HepG2 (cell line): ENCODE measurements around the gene CCBE1. TPM values are rescaled to one million over a fixed set of nuclear protein-coding genes. Genes with fewer than 3 reads are reported as not detected.

Experiments
- ATAC-seq: fragments of 200-7000 bp; cut with Tn5 transposase; 3 replicates; pipeline ENCODE4 v1.9.1; 2020; ENCODE audit warnings: mild to moderate bottlenecking, moderate library complexity
- BruUV-seq: library from RNA; stranded (reverse); fragments of 400-500 nt; replicated peaks from 2 replicates; lab custom pipeline; 2021; lab: Mats Ljungman, UMichigan
- CTCF ChIA-PET: fragments of 300-600 bp; formaldehyde crosslinking; extraction: SDS; loops from one replicate; lab custom pipeline; 2021; ENCODE audit warnings: low total read pairs, inconsistent platforms, low intra/inter-chr PET ratio; lab: Yijun Ruan, JAX
- POLR2A ChIA-PET: fragments of 350-600 bp; sonication (Branson Sonifier 250); formaldehyde crosslinking; loops from one replicate; lab custom pipeline; 2020; ENCODE audit warnings: antibody characterized with exemption, inconsistent platforms; lab: Yijun Ruan, JAX
- DNase-seq: peaks from one replicate; pipeline ENCODE4 v3.0.0-alpha.2; 2015; ENCODE audit warnings: low spot score
- FAIRE-seq: peaks from 3 replicates; lab custom pipeline; 2011; peaks lifted over from hg19 to GRCh38; lab: Jason Lieb, UNC
- H2AFZ ChIP-seq: one replicate; pipeline ENCODE4 v1.6.1; 2011; ENCODE audit warnings: low read length, inconsistent platforms
- H3K27ac ChIP-seq: fragments of 300-600 bp; 3 replicates; pipeline ENCODE4 v1.8.0; 2011; ENCODE audit warnings: mixed run types, mild to moderate bottlenecking, mixed read lengths, low read length, inconsistent platforms; ENCODE audit not compliant: insufficient read depth; ENCODE audit errors: extremely low read length
- H3K27me3 ChIP-seq, 2 experiments: fragments of 200-600 bp in 1 of 2; 2 replicates in 1 of 2; 3 replicates in 1 of 2; pipeline versions ENCODE4 v1.6.0 to v1.8.0; 2011; ENCODE audit warnings: low read length in 2 of 2, mild to moderate bottlenecking in 2 of 2, moderate library complexity in 2 of 2, inconsistent platforms in 1 of 2; ENCODE audit not compliant: insufficient read depth in 2 of 2, control insufficient read depth in 1 of 2
- H3K36me3 ChIP-seq, 2 experiments: fragments of 200-600 bp in 1 of 2; replicated peaks in 1 of 2; 2 replicates in 1 of 2; 3 replicates in 1 of 2; pipeline versions ENCODE4 v1.5.1 to v1.8.0; 2011; ENCODE audit warnings: low read length in 2 of 2, inconsistent platforms in 1 of 2; ENCODE audit not compliant: insufficient read depth in 2 of 2, control insufficient read depth in 1 of 2
- H3K4me1 ChIP-seq: 2 replicates; pipeline ENCODE4 v1.5.1; 2012; ENCODE audit warnings: low read length, inconsistent platforms; ENCODE audit not compliant: insufficient read depth
- H3K4me2 ChIP-seq: 2 replicates; pipeline ENCODE4 v1.6.0; 2011; ENCODE audit warnings: low read depth, low read length, inconsistent platforms
- H3K4me3 ChIP-seq, 3 experiments: fragments of 200-600 bp in 1 of 3; sonication (generic), shearing (Covaris generic) in 1 of 3; replicated peaks in 1 of 3; 2 replicates each; pipeline ENCODE4 v1.5.1; 2011 to 2016; ENCODE audit warnings: low read length in 3 of 3, inconsistent platforms in 2 of 3, low read depth in 2 of 3, mild to moderate bottlenecking in 2 of 3, control low read depth in 1 of 3, mixed read lengths in 1 of 3; ENCODE audit not compliant: insufficient read depth in 1 of 3
- H3K79me2 ChIP-seq: one replicate; pipeline ENCODE4 v1.6.1; 2011; ENCODE audit warnings: low read length, inconsistent platforms; ENCODE audit not compliant: insufficient read depth
- H3K9ac ChIP-seq: 2 replicates; pipeline ENCODE4 v1.6.0; 2011; ENCODE audit warnings: mild to moderate bottlenecking, low read depth, low read length, inconsistent platforms; ENCODE audit not compliant: insufficient read depth
- H3K9me3 ChIP-seq: 2 replicates; pipeline ENCODE4 v1.5.1; 2012; ENCODE audit warnings: mild to moderate bottlenecking, low read length
- H4K20me1 ChIP-seq: 2 replicates; pipeline ENCODE4 v1.6.0; 2011; ENCODE audit warnings: inconsistent platforms, mild to moderate bottlenecking, low read length, moderate library complexity; ENCODE audit not compliant: insufficient read depth
- CCAR2 ChIP-seq: fragments of 200-400 bp; formaldehyde crosslinking; optimal IDR thresholded peaks from 2 replicates; pipeline ENCODE3; 2018; ENCODE audit warnings: low read depth, mild to moderate bottlenecking, low read length, moderate library complexity
- GFI1 ChIP-seq: sonication (generic); formaldehyde crosslinking; IDR thresholded peaks from 2 replicates; pipeline ENCODE4 v1.5.0; 2020; ENCODE audit warnings: missing genetic modification reagents, mild to moderate bottlenecking, borderline replicate concordance
- HOMEZ ChIP-seq: IDR thresholded peaks from 2 replicates; pipeline ENCODE4 v1.6.1; 2016; ENCODE audit warnings: low read depth
- PHF5A ChIP-seq: IDR thresholded peaks from one replicate; pipeline ENCODE4 v1.6.1; 2018; ENCODE audit warnings: low read depth, missing genetic modification reagents; ENCODE audit not compliant: unreplicated experiment
- REL ChIP-seq: sonication (generic); formaldehyde crosslinking; conservative IDR thresholded peaks from 2 replicates; pipeline ENCODE4 v1.8.0; 2022; ENCODE audit warnings: mild to moderate bottlenecking, missing genetic modification reagents, moderate library complexity
- STAT6 ChIP-seq: sonication (generic); formaldehyde crosslinking; IDR thresholded peaks from 2 replicates; pipeline ENCODE4 v1.4.0; 2020; ENCODE audit warnings: missing genetic modification reagents, mild to moderate bottlenecking, borderline replicate concordance
- TOE1 ChIP-seq: sonication (generic); formaldehyde crosslinking; IDR thresholded peaks from 2 replicates; pipeline ENCODE4 v1.4.0; 2020; ENCODE audit warnings: mild to moderate bottlenecking, missing genetic modification reagents
- TP53 ChIP-seq: sonication (generic); formaldehyde crosslinking; conservative IDR thresholded peaks from 2 replicates; pipeline ENCODE4 v1.4.0; 2020; ENCODE audit warnings: missing genetic modification reagents
- ZBTB38 ChIP-seq: sonication (generic); formaldehyde crosslinking; IDR thresholded peaks from 2 replicates; pipeline ENCODE4 v1.5.1; 2020; ENCODE audit warnings: mild to moderate bottlenecking, missing genetic modification reagents
- ZFP82 ChIP-seq: sonication (generic); formaldehyde crosslinking; IDR thresholded peaks from 2 replicates; pipeline ENCODE4 v1.5.1; 2020; ENCODE audit warnings: mild to moderate bottlenecking, missing genetic modification reagents, borderline replicate concordance
- ZMYM4 ChIP-seq: sonication (generic); formaldehyde crosslinking; IDR thresholded peaks from 2 replicates; pipeline ENCODE4 v1.8.1; 2023; ENCODE audit warnings: mild to moderate bottlenecking, missing genetic modification reagents
- ZNF17 ChIP-seq: sonication (generic); formaldehyde crosslinking; IDR thresholded peaks from 2 replicates; pipeline ENCODE4 v1.5.0; 2020; ENCODE audit warnings: mild to moderate bottlenecking, missing genetic modification reagents
- ZNF318 ChIP-seq: sonication (generic); formaldehyde crosslinking; IDR thresholded peaks from 2 replicates; pipeline ENCODE4 v1.4.0; 2020; ENCODE audit warnings: mild to moderate bottlenecking, missing genetic modification reagents
- WGBS: methylation state at CpG from one replicate; pipeline ENCODE4 v1.1.6; 2017; ENCODE audit warnings: low lambda C conversion rate; 5-methylcytosine and 5-hydroxymethylcytosine counted together
- in situ Hi-C: cut with HindIII; loops from 2 replicates; pipeline ENCODE4 v1.10.0; 2017; ENCODE audit warnings: low pct_unique_long_range_greater_than_20kb; ENCODE audit not compliant: extremely low pct_ligation_motif_present
- intact Hi-C: fragments of 100-400 bp; cut with micrococcal nuclease; formaldehyde crosslinking; loops from one replicate; pipeline ENCODE4 v1.10.0; 2022; ENCODE audit not compliant: unreplicated experiment
- polyA plus RNA-seq, 8 experiments: library from polyadenylated mRNA; depleted of rRNA in 3 of 8; stranded (reverse) in 7 of 8; unstranded in 1 of 8; fragments of >200 nt; fragmentation: Illumina TruSeq in 4 of 8; extraction: Trizol in 4 of 8; gene quantifications; 2 replicates each; pipeline versions ENCODE4 v1.2.1 to v1.2.3, GENCODE V29; 2011 to 2016; ENCODE audit warnings: low read depth in 4 of 8, missing spikeins in 1 of 8, mixed read lengths in 1 of 8; ENCODE audit not compliant: insufficient read depth in 1 of 8
- total RNA-seq, 5 experiments: library from RNA; depleted of rRNA; stranded (reverse); fragments of >200 nt; fragmentation: Illumina TruSeq; extraction: Trizol; gene quantifications; 2 replicates each; pipeline ENCODE4 v1.2.3, GENCODE V29; 2016; ENCODE audit warnings: low read depth in 1 of 5

The CCBE1 gene
- total and polyA plus RNA-seq, 2 of the 13 experiments (the other 11 are each of a cell fraction or from before 2014, with no cell fraction given), result not detected

GRCh38 chr18:59643740-59644139 lies 53.5 kb downstream of the CCBE1 start:
- no TSS peak for BruUV-seq
- H4K20me1 ChIP-seq, result no peaks in the 10 kb centered on the region
- peaks cover 0 to 5% of the 10 kb centered on the region in 2 experiments; a peak in 1 of 5 replicates for H3K27me3 ChIP-seq
- ATAC-seq, result no peak
- H3K36me3 ChIP-seq, result no peaks in the 10 kb centered on the region
- H3K4me3 ChIP-seq, result no peak overlapping the region
- no peaks in the 10 kb centered on the region for H3K79me2 ChIP-seq
- ChIA-PET POLR2A (no interaction called here), CTCF (no interaction called here)
- DNase-seq, result no peak
- in situ Hi-C loops (loop anchor here (25.0 kb wide), 1 partner anchor 181 kb away; no protein-coding TSS in a partner anchor), intact Hi-C loops (no loop called here)
- no peaks in the 10 kb centered on the region for H3K4me1 ChIP-seq
- H3K27ac ChIP-seq, result no peak overlapping the region
- 23% methylated on average over 6 of the region's 6 CpGs for WGBS
- no peaks in the 10 kb centered on the region for H3K9me3 ChIP-seq
- H3K4me2 ChIP-seq, result no peak overlapping the region
- no peak for FAIRE-seq
- no peak overlapping the region for H3K9ac ChIP-seq
- H2AFZ ChIP-seq, result no peak overlapping the region
- no peak for TF ChIP-seq TOE1 (CRISPR knock-in tag)
- TF ChIP-seq REL (CRISPR knock-in tag), result no peak
- TF ChIP-seq ZBTB38 (CRISPR knock-in tag), result no peak
- no peak for TF ChIP-seq CCAR2
- no peak for TF ChIP-seq GFI1 (CRISPR knock-in tag)
- TF ChIP-seq ZFP82 (CRISPR knock-in tag), result no peak
- no peak for TF ChIP-seq ZNF318
- TF ChIP-seq ZMYM4 (CRISPR knock-in tag), result no peak
- no peak for TF ChIP-seq PHF5A (CRISPR knock-in tag)
- no peak for TF ChIP-seq STAT6 (CRISPR knock-in tag)
- no peak for TF ChIP-seq ZNF17
- no peak for TF ChIP-seq HOMEZ
- no peak for TF ChIP-seq TP53 (CRISPR knock-in tag)
